NCI-H2081 treated with DMSO at 0.1 percent for 48 hours (cell line): ENCODE results near the gene TMA7.
A peak's percentile ranks its signal among the peaks of the same experiment; 100 is the strongest.
"Not testable (repeated sequence)": the region's sequence is repeated elsewhere in the genome, so short reads cannot be mapped to it uniquely, and the experiment has no call there.

Source experiments
- DNase-seq: peaks from one replicate; lab custom pipeline; 2025; lab: John Stamatoyannopoulos, UW

The TMA7 gene

DNA sequence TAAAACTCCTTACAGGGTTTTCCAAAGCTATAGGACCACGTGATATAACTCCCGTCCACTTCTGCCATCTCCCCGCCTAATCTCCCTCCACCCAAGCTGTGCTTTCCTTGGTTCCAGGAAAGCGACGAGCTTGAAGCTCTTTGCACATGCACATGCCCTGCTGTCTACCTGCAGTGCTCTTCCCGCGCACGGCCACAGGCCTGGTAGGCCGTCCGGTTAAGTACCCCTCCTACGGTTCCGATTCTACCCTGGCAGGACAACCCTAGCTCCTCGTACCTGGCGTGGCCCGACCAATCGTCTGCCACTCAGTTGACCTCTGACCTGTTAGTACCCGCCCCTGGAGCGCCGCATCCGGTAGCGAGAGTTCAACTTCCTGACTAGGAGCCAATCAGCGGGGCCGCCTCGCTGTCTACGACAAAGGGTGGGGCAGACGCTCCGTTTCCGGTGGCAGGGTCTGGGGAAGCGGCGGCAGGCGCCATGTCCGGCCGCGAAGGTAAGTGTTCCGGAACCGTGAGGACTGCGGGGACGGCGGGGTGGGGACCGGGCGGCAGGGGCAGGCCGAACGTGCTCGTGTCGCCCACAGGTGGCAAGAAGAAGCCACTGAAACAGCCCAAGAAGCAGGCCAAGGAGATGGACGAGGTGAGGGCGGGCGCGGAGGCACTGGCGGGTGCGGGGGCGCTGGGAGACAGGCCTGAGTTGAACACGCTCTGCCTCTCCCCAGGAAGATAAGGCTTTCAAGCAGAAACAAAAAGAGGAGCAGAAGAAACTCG is at the start of gene TMA7, which contains the start of gene CCDC51:
TSS of gene TMA7 (plus strand) at position 438 of the 770 bp plus-strand sequence. CDS start at position 478, 40 bp downstream.
TSS of gene CCDC51 (minus strand) at position 300 of the 770 bp plus-strand sequence. CDS start 4,991 bp downstream, outside the sequence.
- DNase-seq = peak; percentile 82

DNA sequence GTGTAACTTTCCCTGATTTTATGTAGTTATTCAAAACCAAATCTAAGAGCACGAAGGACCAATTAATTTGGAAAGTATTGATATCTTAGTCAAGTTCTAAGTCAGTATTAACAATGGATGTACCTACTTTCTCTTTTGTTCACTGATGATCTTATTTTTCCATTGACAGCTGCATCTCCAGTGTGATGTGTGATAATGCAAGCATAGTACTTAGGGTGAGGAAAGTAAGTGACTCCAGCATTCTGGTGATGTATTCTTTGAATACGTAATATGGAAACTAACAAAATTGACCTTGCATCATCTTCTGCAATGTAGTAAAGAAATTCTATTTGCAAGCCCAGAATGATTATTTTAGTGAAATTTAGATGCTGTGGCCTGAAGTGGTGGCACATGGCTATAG is 45.7 kb upstream of the TMA7 start:
- no peak for DNase-seq

DNA sequence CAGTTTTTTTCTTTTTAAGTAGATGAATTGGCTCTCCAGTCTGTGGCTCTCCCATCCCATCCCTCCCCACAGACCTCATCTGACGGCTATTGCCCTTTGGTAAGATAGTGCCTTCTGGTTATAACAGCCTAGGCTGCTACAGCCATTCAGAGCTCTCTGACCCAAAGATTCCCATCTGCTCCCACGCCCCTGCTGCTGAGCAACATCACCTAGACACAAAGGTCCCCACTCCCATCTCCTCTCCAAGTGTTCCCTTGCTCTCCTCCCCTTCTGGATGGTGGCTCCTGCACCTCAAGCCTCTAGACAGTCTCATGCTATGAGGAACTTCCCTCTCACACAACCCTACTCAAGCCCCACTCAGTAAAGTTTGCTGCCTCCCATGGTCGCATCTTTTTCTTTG is 44.3 kb upstream of the TMA7 start:
- DNase-seq = no peak

DNA sequence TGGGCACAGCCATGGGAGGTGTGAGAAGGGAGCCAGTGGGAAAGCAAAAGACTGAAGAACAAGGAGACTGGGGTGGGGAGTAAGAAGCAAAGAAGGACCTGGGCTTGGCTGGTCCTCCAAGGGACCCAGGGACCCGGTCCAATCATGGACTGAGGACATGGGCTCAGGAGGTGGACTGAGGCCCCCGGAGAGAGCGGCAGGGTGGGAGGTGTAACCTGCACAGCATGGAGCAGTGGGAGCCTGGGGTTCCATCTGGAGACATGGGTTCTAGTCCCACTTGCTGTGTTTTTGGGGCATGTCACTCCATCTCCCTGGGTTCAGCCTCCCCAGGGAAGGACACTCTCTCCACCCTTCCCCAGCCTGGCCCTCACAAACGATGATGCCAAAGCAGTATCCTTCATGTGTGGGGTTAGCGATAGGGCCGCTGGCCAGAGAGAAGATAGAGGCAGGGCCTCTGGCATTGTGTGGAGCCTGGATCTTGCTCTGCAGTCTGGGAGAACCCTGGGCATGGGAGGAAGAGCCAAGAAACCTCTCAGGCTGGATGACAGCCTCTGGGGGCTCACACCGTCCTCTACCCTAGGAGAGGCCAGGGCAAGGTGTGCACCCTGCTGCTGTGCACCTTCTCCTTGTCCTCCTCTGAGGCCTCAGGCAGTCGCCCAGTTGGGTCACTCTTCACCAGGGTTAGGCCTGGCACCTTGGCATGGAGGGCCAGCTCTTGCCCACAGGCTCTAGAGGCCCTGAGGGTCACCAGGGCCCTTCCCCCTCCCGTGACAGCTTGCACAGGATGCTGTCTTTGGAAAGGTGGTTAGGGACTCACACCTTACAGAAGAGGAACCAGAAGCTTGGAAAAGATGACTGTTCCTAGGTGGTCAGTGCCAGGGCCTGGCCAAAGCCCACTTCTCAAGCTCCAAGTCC is 42.0 kb upstream of the TMA7 start:
- no peak for DNase-seq

GRCh38 chr3:48398701-48399386 is 41.2 kb upstream of the TMA7 start:
- no peak for DNase-seq

DNA sequence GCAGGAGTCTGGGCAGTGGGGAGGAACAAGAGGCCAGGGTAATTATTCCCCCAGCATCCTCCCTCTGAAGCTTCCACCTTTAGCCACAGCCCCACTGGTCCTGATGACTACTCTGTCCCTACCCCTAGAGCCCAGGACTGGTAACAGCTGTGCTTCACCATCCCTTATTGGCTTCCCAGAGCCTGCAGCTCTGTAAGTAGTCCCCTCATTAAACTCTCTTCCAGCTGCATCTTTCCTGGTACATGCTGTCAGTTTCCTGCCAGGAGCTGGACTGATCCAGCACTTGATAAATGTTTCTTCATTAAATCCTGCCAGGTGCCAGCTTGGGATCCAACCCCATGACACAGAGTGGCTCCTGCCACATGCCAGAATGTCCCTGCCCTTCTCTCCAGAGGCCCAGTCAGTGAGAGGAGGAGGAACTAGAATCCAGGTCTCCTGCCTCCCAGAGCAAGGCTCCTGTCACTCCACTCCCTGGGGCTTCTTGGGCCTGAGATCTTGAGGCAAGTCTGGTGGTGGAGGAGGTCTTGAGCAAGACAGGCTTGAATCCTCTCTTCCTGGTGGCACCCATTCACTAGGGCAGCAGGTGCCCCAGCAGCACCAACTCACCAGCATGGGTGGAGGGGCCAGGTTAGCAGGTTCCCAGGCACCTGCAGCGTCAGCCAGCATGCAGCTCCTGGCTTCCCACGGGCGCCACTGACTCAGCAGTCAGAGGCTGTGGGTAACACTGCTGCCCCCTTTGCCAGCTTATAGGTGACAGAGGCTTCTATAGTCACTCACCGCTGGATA is 40.5 kb upstream of the TMA7 start:
- no peak for DNase-seq

- no peak for DNase-seq
Observed at GRCh38 chr3:48400824-48401433, 39.1 kb upstream of the TMA7 start.

DNA sequence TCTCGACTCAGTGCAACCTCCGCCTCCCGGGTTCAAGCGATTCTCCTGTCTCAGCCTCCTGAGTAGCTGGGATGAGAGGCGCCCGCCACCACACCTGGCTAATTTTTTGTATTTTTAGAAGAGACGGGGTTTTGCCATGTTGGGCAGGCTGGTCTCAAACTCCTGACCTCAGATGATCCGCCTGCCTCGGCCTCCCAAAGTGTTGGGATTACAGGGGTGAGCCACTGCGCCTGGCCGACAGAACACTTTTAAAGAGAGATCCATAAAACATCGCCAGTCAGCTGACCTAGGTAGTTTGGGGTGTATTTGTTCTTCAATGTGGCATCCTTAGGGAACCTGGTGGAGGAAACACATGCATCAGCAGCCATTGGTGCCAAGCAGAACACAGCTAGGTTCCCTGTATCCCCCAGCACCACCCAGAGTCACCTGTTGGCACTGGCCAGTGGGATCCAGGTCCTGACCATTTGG is 38.6 kb upstream of the TMA7 start:
- not testable (repeated sequence) for DNase-seq

GRCh38 chr3:48402281-48402732 is 37.8 kb upstream of the TMA7 start:
- DNase-seq = no peak

GRCh38 chr3:48402907-48403306 is 37.1 kb upstream of the TMA7 start:
- DNase-seq = no peak

GRCh38 chr3:48403533-48404439 is 36.3 kb upstream of the TMA7 start:
- no peak for DNase-seq

GRCh38 chr3:48404440-48405342 is 35.4 kb upstream of the TMA7 start:
- DNase-seq = no peak

- DNase-seq = no peak
Observed at GRCh38 chr3:48405343-48405881, 34.6 kb upstream of the TMA7 start.

GRCh38 chr3:48405971-48406370 is 34.1 kb upstream of the TMA7 start:
- DNase-seq = no peak

GRCh38 chr3:48406443-48407431 is 33.3 kb upstream of the TMA7 start:
- DNase-seq = no peak

GRCh38 chr3:48407542-48408099 is 32.4 kb upstream of the TMA7 start:
- DNase-seq = no peak

DNA sequence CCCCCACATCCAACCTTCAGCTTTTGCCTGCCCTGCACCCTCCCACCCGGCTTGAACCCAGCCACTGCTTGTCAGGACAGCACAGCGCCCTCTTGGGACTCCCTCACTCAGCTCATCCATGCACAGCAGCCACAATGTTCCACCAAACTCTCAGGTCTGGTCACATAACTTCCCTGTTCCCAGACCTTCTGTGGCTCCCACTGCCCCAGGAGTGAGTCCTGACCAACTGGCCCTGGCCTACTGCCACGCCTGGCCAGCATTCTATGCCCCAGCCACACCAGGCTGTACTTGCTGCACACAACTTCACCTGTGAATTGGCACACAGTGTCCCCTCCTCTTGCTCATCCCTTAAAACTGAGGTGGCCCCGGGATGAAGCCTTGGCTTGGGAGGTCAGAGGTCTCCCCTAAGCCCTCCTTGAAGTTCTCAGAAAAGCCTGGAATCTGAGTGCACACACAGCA is 31.2 kb upstream of the TMA7 start:
- DNase-seq = no peak
